ENCODE data around the gene UNC13C.

- TF ChIP-seq CTCF (IDR thresholded peaks at IDR 0.05; ENCODE audit: extremely low read depth in 1 of 2, insufficient read depth in 1 of 2, low read depth in 1 of 2, low read length in 2 of 2) (no peak), POLR2A (IDR thresholded peaks at IDR 0.05; ENCODE audit: low read depth, low read length) (no peak), EZH2 (IDR thresholded peaks at IDR 0.05; ENCODE audit: borderline replicate concordance, low read depth, low read length, severe bottlenecking) (no peak), POLR2AphosphoS5 (IDR thresholded peaks at IDR 0.05; ENCODE audit: insufficient read depth, low read depth, low read length) (no peak), GATA2 (IDR thresholded peaks at IDR 0.05; ENCODE audit: insufficient read depth, insufficient read length, low read depth, low read length) (no peak)
These were observed 615.9 kb downstream of the UNC13C start for GRCh38 chr15:54594115-54594514.

All from endothelial cell of umbilical vein (primary cell).